ENCODE data around the gene SYNDIG1. TPM values are rescaled to one million over a fixed set of nuclear protein-coding genes. Genes with fewer than 3 reads are reported as not detected.
A peak's percentile ranks its signal among the peaks of the same experiment; 100 is the strongest.

Gene SYNDIG1
- total RNA-seq, 6 experiments from 2014 or later: not detected

DNA sequence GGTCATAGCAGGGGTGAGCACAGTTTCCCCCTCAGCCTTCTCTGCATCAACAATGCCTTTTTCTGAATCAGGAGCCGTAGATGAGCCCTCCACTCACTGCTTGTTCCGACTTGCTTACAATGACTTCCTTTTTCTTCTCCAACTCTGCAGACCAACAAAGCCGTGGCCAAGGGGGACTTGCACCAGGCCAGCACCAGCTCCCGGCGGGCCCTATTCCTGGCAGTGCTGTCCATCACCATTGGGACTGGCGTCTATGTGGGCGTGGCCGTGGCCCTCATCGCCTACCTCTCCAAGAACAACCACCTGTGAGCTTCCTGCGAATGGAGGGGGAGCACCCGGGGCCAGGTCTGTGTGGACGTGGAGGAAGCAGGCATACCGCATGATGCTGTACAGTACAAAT is 195.8 kb downstream of the SYNDIG1 start:
- intact Hi-C loops (cut with DNase I): no loop called here
- whole genome bisulfite sequencing (ENCODE audit: insufficient coverage, low coverage, low lambda C conversion rate, missing lambda C conversion rate): 75% methylated on average over 11 of the region's 13 CpGs

DNA sequence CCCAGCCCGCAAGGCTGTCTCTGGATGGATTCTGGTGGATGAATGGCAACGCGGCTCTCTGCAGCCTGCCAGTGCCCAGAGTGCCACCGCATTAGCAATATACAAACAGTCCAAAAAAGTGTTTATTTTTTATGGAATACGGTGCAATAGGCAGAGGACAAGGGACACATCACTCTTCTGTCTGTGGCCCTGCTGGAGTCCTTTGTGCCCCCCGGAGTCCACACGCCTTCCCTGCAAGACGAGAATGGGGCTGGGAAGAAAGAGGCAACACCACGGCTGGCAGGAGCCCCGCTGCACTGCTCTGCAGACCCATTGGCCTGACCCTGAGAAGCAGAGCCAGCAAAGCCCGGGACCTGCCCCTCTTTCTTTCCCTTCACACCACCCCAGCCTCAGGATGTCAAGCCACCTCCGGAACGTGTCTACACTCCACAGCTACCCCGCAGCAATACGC is 196.3 kb downstream of the SYNDIG1 start:
- DNase-seq: peak in 1 of 3 donors; percentile 32
- no peaks in the 10 kb centered on the region for H3K36me3 ChIP-seq
- H3K4me3 ChIP-seq: no peak overlapping the region
- H3K4me1 ChIP-seq: no peaks in the 10 kb centered on the region
- intact Hi-C loops (cut with DNase I): no loop called here
- no peak for ATAC-seq
- H3K9me3 ChIP-seq: no peaks in the 10 kb centered on the region
- no peaks in the 10 kb centered on the region for H3K27me3 ChIP-seq
- WGBS (ENCODE audit: insufficient coverage, low coverage, low lambda C conversion rate, missing lambda C conversion rate): 89% methylated on average over 6 of the region's 15 CpGs
- no peak overlapping the region for H3K27ac ChIP-seq
- no peak for TF ChIP-seq POLR2A (IDR thresholded peaks at IDR 0.05)
- TF ChIP-seq, protein P1, sequence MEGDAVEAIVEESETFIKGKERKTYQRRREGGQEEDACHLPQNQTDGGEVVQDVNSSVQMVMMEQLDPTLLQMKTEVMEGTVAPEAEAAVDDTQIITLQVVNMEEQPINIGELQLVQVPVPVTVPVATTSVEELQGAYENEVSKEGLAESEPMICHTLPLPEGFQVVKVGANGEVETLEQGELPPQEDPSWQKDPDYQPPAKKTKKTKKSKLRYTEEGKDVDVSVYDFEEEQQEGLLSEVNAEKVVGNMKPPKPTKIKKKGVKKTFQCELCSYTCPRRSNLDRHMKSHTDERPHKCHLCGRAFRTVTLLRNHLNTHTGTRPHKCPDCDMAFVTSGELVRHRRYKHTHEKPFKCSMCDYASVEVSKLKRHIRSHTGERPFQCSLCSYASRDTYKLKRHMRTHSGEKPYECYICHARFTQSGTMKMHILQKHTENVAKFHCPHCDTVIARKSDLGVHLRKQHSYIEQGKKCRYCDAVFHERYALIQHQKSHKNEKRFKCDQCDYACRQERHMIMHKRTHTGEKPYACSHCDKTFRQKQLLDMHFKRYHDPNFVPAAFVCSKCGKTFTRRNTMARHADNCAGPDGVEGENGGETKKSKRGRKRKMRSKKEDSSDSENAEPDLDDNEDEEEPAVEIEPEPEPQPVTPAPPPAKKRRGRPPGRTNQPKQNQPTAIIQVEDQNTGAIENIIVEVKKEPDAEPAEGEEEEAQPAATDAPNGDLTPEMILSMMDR (IDR thresholded peaks at IDR 0.05): no peak

More for the DNA sequence above, 195.8 kb downstream of the SYNDIG1 start:
- H3K4me3 ChIP-seq: no peak overlapping the region
- no peak overlapping the region for H3K27ac ChIP-seq
- H3K9me3 ChIP-seq: no peaks in the 10 kb centered on the region
- no peak for TF ChIP-seq POLR2A (IDR thresholded peaks at IDR 0.05)
- TF ChIP-seq, protein P1 (IDR thresholded peaks at IDR 0.05): no peak
- ATAC-seq (no peak), DNase-seq (peak in 1 of 3 donors; percentile 36)
- H3K4me1 ChIP-seq: no peaks in the 10 kb centered on the region
- H3K36me3 ChIP-seq: no peaks in the 10 kb centered on the region
- H3K27me3 ChIP-seq: no peaks in the 10 kb centered on the region

DNA sequence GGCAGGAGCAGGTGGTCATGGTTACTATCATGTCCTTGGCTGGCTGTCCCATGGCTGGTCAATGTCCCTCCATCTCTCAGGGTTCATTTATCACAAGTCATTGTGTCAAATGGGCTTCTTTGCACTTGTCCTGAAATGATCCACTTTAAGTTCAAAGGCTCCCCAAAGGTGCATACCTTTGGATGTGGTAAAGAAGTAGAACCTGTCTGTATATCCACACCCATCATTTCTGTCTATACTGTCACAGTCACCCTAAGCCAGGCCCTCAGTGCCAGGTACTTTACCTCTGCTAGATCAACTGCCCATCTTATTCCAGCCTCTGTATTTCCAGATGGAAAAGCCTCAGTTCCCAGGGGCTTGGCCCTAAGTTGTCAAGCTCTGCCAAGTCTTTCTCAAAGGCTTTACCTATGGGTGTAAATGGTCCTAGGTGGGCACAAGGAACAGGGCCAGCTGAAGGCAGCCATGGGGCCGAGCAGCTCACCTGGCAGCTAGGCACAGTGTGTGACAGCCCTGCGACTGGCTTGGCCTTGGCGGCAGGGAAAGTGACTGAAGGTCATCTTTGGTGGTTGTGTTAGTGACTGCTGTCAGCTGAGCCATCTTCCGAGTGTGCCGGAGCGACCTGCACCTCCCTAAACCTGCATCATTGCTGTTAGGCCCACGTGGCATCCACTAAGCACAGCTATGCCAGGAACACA is 198.4 kb downstream of the SYNDIG1 start:
- intact Hi-C loops (cut with DNase I): no loop called here
- H3K9me3 ChIP-seq: no peaks in the 10 kb centered on the region
- 88% methylated on average over 3 of the region's 7 CpGs for WGBS (ENCODE audit: insufficient coverage, low coverage, low lambda C conversion rate, missing lambda C conversion rate)
- no peak overlapping the region for H3K4me3 ChIP-seq
- TF ChIP-seq, protein P1 (IDR thresholded peaks at IDR 0.05): no peak
- no peak for TF ChIP-seq POLR2A (IDR thresholded peaks at IDR 0.05)
- DNase-seq (no peak), ATAC-seq (no peak)
- H3K36me3 ChIP-seq: no peaks in the 10 kb centered on the region
- H3K27me3 ChIP-seq: no peaks in the 10 kb centered on the region
- H3K4me1 ChIP-seq: no peaks in the 10 kb centered on the region
- no peak overlapping the region for H3K27ac ChIP-seq

DNA sequence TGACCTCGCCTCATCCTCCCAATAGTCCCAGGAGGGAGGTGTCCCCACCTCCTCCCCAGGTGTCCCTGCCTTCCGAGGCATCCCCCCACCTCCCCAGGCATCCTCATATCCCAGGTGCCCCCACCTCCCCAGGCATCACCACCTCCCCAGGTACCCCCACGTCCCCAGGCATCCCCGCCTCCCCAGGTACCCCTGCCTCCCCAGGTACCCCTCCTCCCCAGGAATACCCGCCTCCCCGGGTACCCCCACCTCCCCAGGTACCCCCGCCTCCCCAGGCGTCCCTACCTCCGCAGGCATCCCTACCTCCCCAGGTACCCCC is 198.9 kb downstream of the SYNDIG1 start:
- DNase-seq: no peak
- Histone ChIP-seq H3K27me3 (no peaks in the 10 kb centered on the region), H3K4me1 (no peaks in the 10 kb centered on the region), H3K4me3 (no peak overlapping the region), H3K9me3 (no peaks in the 10 kb centered on the region), H3K36me3 (no peaks in the 10 kb centered on the region), H3K27ac (no peak overlapping the region)
- no peak for TF ChIP-seq POLR2A (IDR thresholded peaks at IDR 0.05)
- TF ChIP-seq, protein P1 (IDR thresholded peaks at IDR 0.05): no peak
- 72% methylated on average over 8 of the region's 9 CpGs for WGBS (ENCODE audit: insufficient coverage, low coverage, low lambda C conversion rate, missing lambda C conversion rate)
- intact Hi-C loops (cut with DNase I): no loop called here
- ATAC-seq: no peak
